ENCODE results near the gene CCDC87. TPM values are rescaled to one million over a fixed set of nuclear protein-coding genes. Genes with fewer than 3 reads are reported as not detected.

The CCDC87 gene
- total and polyA plus RNA-seq, 2 of the 8 experiments (the other 6 are each of a cell fraction or from before 2014, with no cell fraction given): 0.32 to 0.99 TPM

GRCh38 chr11:66564984-66565383 is 27.9 kb downstream of the CCDC87 start (continued):
- TF ChIP-seq CHD7 (IDR thresholded peaks at IDR 0.05; ENCODE audit: insufficient replicate concordance, low read length) (no peak), MAX (IDR thresholded peaks at IDR 0.05) (no peak), RFX5 (IDR thresholded peaks at IDR 0.05; ENCODE audit: borderline replicate concordance, low read depth, low read length) (no peak), CTCF (IDR thresholded peaks at IDR 0.05; ENCODE audit: control extremely low read depth in 1 of 3, insufficient read depth in 1 of 3, low read depth in 1 of 3, low read length in 3 of 3) (no peak), E2F6 (IDR thresholded peaks at IDR 0.05) (no peak), MAFK (IDR thresholded peaks at IDR 0.05; ENCODE audit: low read depth, low read length) (no peak), HDAC2 (IDR thresholded peaks at IDR 0.05; ENCODE audit: borderline replicate concordance in 1 of 2, low read depth in 2 of 2, low read length in 2 of 2) (no peak)
